Stimulated activated CD4-positive, alpha-beta T cell treated with anti-CD3 and anti-CD28 coated beads, Interleukin-2, amount 100 ng/mL, for 24 hours (primary cell): Measurements from ENCODE around the gene LPCAT1.
"Not testable (repeated sequence)": the region's sequence is repeated elsewhere in the genome, so short reads cannot be mapped to it uniquely, and the experiment has no call there.

Source experiments
- DNase-seq, 2 donors: peaks; one replicate each; pipeline ENCODE4 v3.0.0-alpha.2; 2020

LPCAT1 gene

GRCh38 chr5:1523793-1524480, at the start of gene LPCAT1:
TSS of gene LPCAT1 (minus strand) at chr5:1523960. CDS start at chr5:1523844, 116 bp downstream.
- peak; percentile 81 to 83 for DNase-seq

GRCh38 chr5:1571875-1572274, 48.1 kb upstream of the LPCAT1 start:
- DNase-seq, result not testable (repeated sequence)

GRCh38 chr5:1570975-1571374, 47.2 kb upstream of the LPCAT1 start:
- DNase-seq, result no peak

- DNase-seq, result no peak
Measured at GRCh38 chr5:1568201-1568979, 44.6 kb upstream of the LPCAT1 start.

- not testable (repeated sequence) for DNase-seq
Measured at GRCh38 chr5:1567527-1568200, 43.9 kb upstream of the LPCAT1 start.

- no peak for DNase-seq
Measured at GRCh38 chr5:1565737-1566734, 42.3 kb upstream of the LPCAT1 start.

- DNase-seq, result no peak
Measured at GRCh38 chr5:1564824-1565736, 41.3 kb upstream of the LPCAT1 start.

- DNase-seq, result no peak
Measured at GRCh38 chr5:1564182-1564748, 40.5 kb upstream of the LPCAT1 start.

GRCh38 chr5:1563617-1564181, 39.9 kb upstream of the LPCAT1 start:
- no peak for DNase-seq

GRCh38 chr5:1563051-1563461, 39.3 kb upstream of the LPCAT1 start:
- DNase-seq, result no peak

GRCh38 chr5:1562599-1562998, 38.8 kb upstream of the LPCAT1 start:
- DNase-seq, result no peak

- no peak for DNase-seq
Measured at GRCh38 chr5:1561402-1561929, 37.7 kb upstream of the LPCAT1 start.

- not testable (repeated sequence) for DNase-seq
Measured at GRCh38 chr5:1560499-1560898, 36.7 kb upstream of the LPCAT1 start.

GRCh38 chr5:1558944-1559343, 35.2 kb upstream of the LPCAT1 start:
- no peak for DNase-seq

- DNase-seq, result no peak
Measured at GRCh38 chr5:1557114-1557873, 33.5 kb upstream of the LPCAT1 start.

GRCh38 chr5:1555808-1556731, 32.3 kb upstream of the LPCAT1 start:
- DNase-seq, result no peak

- DNase-seq, result no peak
Measured at GRCh38 chr5:1555011-1555807, 31.4 kb upstream of the LPCAT1 start.
